Suppressor macrophage (primary cell): ENCODE results near the gene NUDT4B.
"Not testable (repeated sequence)": the region's sequence is repeated elsewhere in the genome, so short reads cannot be mapped to it uniquely, and the experiment has no call there.

Experiments used
- DNase-seq, 4 experiments: peaks; one replicate each; pipeline ENCODE4 v3.0.0-alpha.2; 2020 to 2022
- total RNA-seq, 17 experiments: gene quantifications; one replicate each; lab custom pipeline; 2026; ENCODE audit warnings: mixed read lengths in 6 of 17, inconsistent platforms in 3 of 17; lab: John Stamatoyannopoulos, UW

NUDT4B gene
- total RNA-seq, result 0 to 0.08 (median 0) reads per million in 17 experiments

GRCh38 chr1:148748563-148749334 is at the start of gene NUDT4B:
Gene NUDT4B (plus strand): TSS chr1:148748774. CDS start chr1:148748953, 179 bp downstream.
- not testable (repeated sequence) for DNase-seq

GRCh38 chr1:148699357-148699756 is 49.2 kb upstream of the NUDT4B start:
- not testable (repeated sequence) for DNase-seq

GRCh38 chr1:148702242-148702641 is 46.3 kb upstream of the NUDT4B start:
- not testable (repeated sequence) for DNase-seq

- DNase-seq, result not testable (repeated sequence)
These were observed 44.5 kb upstream of the NUDT4B start for GRCh38 chr1:148703973-148704591.

GRCh38 chr1:148705316-148705948 is 43.1 kb upstream of the NUDT4B start:
- not testable (repeated sequence) for DNase-seq

- DNase-seq, result not testable (repeated sequence)
These were observed 39.7 kb upstream of the NUDT4B start for GRCh38 chr1:148708779-148709333.

- DNase-seq, result not testable (repeated sequence)
These were observed 37.6 kb upstream of the NUDT4B start for GRCh38 chr1:148710772-148711523.

GRCh38 chr1:148712353-148712752 is 36.2 kb upstream of the NUDT4B start:
- not testable (repeated sequence) for DNase-seq

- DNase-seq, result not testable (repeated sequence)
These were observed 33.1 kb upstream of the NUDT4B start for GRCh38 chr1:148715518-148715917.

- DNase-seq, result not testable (repeated sequence)
These were observed 31.5 kb upstream of the NUDT4B start for GRCh38 chr1:148716966-148717520.

- not testable (repeated sequence) for DNase-seq
These were observed 27.7 kb upstream of the NUDT4B start for GRCh38 chr1:148720918-148721317.

GRCh38 chr1:148722758-148723157 is 25.8 kb upstream of the NUDT4B start:
- not testable (repeated sequence) for DNase-seq

- DNase-seq, result not testable (repeated sequence)
These were observed 25.1 kb upstream of the NUDT4B start for GRCh38 chr1:148723515-148723914.

GRCh38 chr1:148724872-148725271 is 23.7 kb upstream of the NUDT4B start:
- not testable (repeated sequence) for DNase-seq

- not testable (repeated sequence) for DNase-seq
These were observed 20.7 kb upstream of the NUDT4B start for GRCh38 chr1:148727862-148728261.

- not testable (repeated sequence) for DNase-seq
These were observed 19.4 kb upstream of the NUDT4B start for GRCh38 chr1:148729128-148729527.

GRCh38 chr1:148729541-148729940 is 19.0 kb upstream of the NUDT4B start:
- DNase-seq, result not testable (repeated sequence)

GRCh38 chr1:148732277-148732676 is 16.3 kb upstream of the NUDT4B start:
- DNase-seq, result not testable (repeated sequence)

GRCh38 chr1:148733585-148734310 is 14.8 kb upstream of the NUDT4B start:
- not testable (repeated sequence) for DNase-seq

- DNase-seq, result not testable (repeated sequence)
These were observed 14.3 kb upstream of the NUDT4B start for GRCh38 chr1:148734311-148734662.

- not testable (repeated sequence) for DNase-seq
These were observed 13.0 kb upstream of the NUDT4B start for GRCh38 chr1:148735538-148735937.
